GM19467 (cell line): ENCODE data around the gene NHLRC3.
"Not testable (repeated sequence)": the region's sequence is repeated elsewhere in the genome, so short reads cannot be mapped to it uniquely, and the experiment has no call there.

Experiments used
- ATAC-seq: cut with Tn5 transposase; IDR thresholded peaks from one replicate; pipeline ENCODE4 v1.9.1; 2021; ENCODE audit warnings: mild to moderate bottlenecking, moderate library complexity; ENCODE audit not compliant: unreplicated experiment

NHLRC3 gene, protein sequence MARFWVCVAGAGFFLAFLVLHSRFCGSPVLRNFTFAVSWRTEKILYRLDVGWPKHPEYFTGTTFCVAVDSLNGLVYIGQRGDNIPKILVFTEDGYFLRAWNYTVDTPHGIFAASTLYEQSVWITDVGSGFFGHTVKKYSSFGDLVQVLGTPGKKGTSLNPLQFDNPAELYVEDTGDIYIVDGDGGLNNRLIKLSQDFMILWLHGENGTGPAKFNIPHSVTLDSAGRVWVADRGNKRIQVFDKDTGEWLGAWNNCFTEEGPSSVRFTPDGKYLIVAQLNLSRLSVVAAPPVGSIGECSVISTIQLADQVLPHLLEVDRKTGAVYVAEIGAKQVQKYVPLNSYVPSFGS

DNA sequence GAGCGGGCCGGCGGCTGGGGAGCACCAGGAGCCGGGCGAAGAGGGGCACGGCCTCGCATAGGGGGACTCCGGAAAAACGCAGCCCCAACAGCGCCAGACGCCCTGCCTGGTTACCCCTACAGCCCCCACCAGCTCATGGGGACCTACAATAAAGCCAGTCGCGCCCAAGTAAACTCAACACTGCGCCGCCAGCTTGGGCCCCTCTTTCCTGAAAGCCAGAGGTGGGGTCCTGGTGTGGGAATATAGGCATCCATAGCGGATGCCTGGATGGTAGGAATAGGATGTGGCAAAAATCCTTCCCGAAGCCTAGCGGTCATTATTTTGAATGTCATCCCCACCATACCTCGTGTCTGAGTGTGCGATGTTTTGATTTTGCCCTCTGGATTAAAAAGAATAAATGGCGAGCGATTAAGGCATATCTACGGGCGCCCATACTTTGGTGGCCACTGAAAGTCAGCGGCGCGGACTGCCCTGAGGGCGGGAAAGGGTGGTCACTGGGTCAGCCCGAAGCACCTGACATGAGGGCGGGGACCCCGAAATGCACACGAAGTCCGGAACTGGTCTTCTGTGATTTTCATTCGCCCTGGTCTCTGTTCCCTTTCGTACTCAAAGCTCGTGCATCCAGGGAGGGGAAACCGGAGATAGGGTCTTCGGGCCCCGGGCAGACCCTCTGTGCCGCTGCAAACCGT is at the start of gene NHLRC3, which contains the start of gene PROSER1:
NHLRC3 (plus strand) TSS at position 577 of the 689 bp plus-strand sequence. CDS start 184 bp downstream, outside the sequence.
PROSER1 (minus strand) TSS at position 210 of the 689 bp plus-strand sequence. CDS start 847 bp downstream, outside the sequence.
- ATAC-seq: peak; percentile 74

DNA sequence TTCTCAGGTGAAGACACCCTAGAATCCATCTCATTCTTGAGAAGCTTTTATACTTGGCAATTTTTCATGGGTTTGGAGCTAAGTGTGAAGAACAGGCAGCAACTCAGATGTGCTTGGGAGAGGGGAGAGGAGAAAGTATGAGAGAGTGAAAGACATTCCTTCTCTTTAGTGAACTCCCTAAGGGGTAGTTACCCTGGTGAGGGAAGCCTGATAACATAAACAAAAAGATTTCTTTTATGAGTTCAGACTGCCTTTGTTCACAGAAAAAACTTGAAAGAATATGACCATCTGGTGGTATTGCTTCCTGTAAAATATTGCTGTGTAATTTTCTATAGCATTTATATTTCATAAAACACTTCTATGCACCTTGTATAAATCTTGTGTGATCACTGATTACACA is 47.6 kb upstream of the NHLRC3 start, which contains the start of gene STOML3:
STOML3 (minus strand) TSS at position 139 of the 400 bp plus-strand sequence; CDS start at position 29, 110 bp downstream.
- no peak for ATAC-seq

DNA sequence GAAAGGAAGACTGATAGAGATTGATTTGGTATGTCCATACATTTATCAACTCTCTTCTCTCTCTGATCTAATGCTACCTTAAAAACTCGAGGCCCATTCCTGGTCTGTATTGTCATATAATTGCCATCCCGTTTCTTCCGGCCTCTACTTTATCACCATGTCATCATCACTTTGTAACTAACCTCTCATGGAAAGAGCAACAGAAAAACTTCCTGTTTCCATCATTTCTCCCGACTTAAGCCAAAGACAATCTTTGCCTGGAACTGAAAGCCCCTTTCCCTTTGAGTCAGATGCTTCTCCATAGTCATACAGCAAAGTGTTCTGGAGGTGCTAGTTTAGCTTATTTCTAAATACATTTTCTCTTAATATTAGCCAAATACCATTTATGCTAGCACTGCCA is 44.9 kb upstream of the NHLRC3 start:
- ATAC-seq: no peak

DNA sequence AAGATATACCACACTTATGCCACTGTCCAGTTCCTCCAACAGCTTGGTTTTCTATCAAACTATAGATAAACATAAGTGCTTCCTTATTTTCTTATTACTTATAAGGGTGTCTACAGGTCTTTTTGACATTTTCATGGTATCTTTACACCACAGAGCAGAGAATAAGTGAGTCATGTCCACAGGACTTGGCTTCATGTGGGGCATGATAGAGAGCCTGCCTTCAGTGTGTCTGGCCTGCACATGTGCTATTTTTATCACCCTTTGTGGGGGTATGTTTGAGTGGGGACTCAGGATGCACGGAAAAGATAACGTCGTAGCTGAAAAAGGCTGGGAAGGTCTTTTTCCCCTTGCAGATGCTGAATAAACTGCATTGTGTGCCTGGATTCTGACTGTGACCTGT is 39.5 kb upstream of the NHLRC3 start:
- ATAC-seq: no peak

DNA sequence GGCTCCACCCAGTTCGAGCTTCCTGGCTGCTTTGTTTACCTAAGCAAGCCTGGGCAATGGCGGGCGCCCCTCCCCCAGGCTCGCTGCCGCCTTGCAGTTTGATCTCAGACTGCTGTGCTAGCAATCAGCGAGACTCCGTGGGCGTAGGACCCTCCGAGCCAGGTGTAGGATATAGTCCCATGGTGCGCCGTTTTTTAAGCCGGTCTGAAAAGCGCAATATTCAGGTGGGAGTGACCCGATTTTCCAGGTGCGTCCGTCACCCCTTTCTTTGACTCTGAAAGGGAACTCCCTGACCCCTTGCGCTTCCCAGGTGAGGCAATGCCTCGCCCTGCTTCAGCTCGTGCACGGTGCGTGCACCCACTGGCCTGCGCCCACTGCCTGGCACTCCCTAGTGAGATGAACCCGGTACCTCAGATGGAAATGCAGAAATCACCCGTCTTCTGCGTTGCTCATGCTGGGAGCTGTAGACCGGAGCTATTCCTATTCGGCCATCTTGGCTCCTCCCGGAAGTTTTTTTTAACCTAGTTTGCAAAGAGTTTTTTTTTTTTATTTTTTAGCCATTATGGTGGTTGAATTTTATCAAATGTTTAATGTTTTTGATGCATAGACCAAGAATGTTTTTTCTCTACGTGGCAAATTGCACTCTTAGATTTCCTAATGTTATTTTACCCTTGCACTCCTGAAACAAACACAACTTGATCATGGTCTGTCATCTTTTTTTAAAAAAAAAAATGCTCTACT is 31.7 kb upstream of the NHLRC3 start:
- not testable (repeated sequence) for ATAC-seq

DNA sequence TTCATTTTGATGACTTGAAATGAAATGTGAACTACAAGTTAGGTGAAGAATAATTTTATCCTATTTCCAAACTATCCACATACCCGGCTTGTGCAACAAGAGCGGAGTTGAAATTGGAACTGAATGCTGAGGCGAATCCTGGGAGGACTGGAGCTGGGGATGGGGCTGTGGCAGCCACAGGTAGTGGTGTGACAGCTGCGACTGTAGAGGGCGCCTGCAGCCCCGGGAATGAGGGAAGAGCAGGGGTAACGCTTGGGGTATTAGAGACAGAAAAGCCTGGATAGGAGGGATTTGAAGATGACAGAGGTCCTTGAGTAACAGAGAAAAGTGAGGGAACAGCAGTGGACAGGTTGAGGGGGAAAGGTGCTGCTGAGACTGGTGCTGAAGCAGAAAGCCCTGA is 25.6 kb upstream of the NHLRC3 start:
- ATAC-seq: no peak

DNA sequence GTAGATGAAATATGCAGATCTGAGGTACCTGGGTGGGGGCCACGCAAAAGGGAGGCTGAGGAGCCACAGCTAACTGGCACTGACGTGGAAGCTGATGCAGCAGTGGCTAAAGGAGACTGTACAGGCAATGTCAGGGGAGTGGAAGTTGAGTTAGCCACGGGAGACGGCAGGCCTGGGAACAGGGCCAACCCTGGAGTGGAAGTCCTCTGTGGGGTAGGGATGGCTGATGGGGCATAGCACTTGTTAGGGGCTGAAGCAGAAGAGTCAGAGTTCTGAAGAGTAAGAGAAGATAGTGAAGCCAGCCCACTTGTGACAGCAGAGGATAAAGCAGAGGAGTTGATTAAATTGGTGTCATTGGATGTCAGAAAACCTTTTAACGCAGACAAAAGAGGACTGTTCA is 24.8 kb upstream of the NHLRC3 start:
- ATAC-seq: no peak

DNA sequence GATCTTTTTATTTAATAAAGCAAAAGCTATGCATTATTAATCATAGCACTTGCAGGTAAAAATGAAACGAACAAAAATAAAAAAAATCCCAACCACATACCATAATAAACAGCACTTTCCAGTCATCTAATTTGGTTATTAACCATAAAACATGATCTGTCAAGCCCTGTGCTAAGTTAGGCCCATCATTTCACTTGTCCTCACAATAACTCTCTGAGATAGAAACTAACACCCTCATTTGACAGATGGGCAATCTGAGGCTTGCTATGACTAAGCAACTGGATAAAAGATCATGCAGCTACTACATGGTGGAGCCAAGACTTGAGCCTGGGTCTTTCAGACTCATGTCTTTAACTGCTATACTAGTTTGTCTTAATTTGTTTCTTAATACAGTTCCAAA is 22.2 kb upstream of the NHLRC3 start:
- ATAC-seq: peak; percentile 68

DNA sequence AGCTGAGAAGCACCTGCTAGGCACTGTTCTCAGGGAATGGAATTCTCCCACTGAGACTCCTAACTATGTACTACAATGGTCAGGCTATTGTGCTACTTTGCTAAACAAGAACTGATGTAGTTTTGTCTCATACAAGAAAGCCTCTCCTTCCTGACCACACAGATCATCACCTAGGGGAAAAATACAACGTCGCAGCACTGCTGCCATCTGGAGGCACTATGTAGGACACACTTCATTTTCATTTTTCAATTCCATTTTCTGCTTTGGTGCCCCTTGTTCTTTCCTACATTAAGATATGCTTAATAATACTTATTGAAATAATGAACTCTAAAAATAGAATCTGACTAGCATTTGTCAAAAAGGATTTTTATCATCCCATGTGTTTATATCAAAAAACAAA is 21.5 kb upstream of the NHLRC3 start:
- peak; percentile 69 for ATAC-seq

DNA sequence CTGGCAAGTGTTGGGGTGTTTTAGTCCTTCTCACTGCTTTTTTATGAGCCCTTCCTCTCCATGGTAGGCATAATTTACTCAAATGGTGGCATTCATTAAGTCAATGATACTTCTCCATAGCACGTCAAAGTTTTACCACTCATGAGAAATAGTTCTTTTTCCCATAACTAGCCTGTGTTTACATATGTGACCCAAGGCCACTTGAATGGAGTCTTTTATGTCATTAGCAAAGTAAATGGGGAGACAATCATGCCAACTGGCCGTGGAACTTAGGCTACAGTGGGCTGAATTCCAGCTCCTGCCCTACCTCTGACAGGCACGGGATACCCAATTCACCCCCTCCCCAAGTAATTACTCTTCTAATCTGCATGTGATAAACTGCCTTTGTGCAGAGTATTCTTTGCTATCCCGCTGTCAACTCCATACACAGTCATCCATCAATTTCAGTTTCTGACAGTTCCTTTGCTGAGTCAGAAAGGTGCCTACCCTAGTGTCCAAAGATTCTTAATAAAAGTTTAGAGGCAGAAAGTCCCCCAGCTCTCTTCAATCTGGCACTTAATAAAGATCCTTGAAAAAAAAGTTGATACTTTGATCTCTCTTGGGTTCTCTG is 17.3 kb upstream of the NHLRC3 start:
- ATAC-seq: no peak

DNA sequence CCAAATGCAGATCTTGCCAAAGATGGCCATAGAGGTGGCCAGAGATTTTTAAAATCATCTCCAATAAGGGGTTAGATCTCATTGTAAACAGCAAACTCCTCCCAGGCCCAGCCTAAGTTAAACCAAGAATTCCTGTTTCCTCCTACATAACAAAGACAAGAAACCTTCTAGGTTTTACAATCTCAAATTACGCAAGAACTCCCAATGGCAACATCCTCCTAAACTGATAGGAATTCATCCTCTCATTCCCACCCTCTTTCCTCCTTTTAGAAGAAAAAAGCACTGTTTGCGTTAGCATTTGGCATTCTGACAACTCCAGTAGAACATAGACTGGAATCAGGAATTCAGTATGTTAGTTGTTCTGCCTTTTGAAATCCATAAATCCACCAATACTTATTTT is 14.9 kb upstream of the NHLRC3 start:
- no peak for ATAC-seq

DNA sequence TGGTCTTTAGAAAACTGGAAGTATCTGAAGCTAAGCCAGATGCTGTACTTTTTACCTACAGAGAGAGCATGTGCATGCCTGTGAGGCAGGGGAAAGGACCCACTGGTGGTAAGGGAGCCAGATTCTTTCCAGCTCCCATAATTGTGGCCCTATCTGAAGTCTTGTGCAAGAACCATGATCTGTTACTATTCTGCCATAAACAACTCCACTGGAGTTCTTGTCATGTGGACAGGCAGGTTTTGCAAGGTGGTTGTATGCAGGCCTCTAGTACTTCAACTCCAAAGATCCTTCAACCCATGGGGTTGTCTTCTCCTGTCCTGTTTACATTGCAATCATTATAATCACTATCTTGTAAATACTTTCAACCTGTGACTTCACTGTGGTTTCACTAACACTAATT is 14.5 kb upstream of the NHLRC3 start:
- ATAC-seq: no peak

DNA sequence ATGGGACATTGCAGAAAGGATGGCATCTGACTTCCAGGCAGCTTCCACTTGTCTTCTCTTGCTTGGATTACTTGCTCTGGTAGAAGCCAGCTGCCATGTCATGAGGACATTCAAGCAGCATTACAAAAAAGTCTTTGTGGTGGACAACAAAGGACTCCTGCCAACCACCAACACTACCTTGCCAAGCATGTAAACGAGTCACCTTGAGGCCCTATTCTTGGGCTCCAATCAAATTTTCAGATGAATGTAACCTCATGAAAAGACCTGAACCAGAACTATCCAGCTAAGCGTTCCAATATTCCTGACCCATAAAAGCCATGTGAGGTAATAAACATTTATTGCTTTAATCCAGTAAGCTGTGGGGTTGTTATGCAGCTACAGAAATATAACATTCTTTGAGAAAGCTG is 12.8 kb upstream of the NHLRC3 start:
- no peak for ATAC-seq

DNA sequence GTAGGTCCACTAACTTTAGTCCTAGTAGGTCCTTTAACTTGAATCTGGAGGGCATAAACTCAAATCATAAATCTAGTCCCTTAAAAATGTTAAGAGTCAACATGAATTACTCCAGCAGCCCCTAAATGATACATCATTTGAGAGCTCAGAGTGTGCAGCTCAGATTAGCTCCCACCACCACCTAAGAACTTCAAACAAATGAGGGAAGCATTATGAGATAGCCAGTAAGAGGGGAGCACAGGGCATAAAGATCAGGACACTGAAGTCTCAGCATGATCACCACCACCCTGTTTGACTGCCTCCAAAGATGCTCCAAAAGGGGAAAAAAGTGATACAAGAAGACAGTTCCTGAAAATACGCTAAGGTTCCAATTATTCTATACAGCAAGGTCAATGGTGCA is 6.1 kb upstream of the NHLRC3 start:
- ATAC-seq: no peak

DNA sequence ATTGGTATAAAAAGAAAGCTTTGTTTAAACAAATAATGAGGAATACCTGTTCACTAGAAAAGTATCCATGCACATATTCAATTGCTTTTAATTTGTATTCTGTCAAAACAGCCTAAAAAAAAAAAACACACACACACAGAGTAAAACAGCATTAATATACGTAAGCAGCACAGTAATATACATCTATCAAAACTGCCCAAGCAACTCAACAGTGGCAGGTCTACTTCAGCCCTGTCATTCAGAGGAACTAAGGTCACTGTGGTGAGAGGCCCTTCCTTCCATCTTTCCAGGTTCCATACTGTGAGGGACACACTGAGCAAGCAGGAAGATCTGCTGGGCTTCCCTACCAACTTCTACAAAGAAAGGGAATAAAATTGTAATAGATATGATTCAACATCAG is 4.2 kb upstream of the NHLRC3 start:
- no peak for ATAC-seq

DNA sequence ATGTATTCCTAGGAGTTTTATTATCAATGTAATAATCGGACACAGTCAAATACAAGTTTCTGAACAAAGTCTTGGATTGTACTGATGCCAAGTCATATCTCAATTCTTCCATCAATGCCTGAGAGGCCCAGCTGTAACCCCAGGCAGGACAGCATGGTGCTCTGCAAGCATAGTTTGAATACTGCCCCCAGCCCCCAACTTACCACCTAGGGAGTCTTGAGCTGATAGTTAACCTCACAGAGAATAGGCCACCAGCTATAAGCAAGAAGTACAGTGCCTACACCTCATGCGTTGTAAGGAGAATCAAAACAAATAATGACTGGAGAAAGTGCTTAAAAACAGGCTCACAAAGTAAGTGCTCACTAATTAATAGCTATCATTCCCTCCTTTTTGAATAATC is 3.1 kb upstream of the NHLRC3 start:
- ATAC-seq: no peak

DNA sequence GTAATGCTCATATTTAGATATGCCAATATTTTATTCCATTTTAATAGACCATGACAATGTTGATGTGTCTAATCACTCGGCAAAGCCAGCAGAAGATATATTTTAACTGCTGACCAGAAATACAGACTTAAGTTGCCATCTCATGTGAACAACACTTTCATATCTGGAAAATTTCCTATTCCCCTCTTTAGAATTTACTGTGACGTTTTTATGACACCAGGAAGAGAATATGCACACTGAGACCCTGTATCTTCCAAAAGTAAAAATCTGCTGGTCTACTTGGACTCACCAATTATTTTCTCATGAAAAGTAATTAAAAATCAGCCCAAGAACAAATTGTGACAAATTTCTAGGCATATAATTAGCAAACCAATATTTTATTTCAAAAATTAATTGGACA is 2.5 kb upstream of the NHLRC3 start:
- ATAC-seq: no peak

DNA sequence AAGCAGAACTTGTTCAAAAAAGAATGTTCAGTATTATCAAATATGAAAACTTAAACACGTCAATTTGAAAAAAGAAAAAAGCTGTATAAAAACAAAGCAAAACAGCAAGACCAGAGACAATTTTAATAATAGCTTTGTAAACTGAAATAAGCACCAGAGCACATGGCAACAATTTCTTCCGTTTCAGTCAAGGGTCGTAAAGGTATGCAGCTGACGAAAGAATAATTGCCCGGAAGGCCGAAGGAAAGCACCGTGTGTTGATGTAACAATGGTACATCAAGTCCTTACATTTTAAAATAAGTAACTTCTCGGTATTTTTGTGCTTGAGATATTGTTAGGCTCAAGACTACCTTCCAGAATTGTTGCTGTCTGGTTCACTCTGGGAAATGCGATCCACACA is 2.0 kb upstream of the NHLRC3 start:
- no peak for ATAC-seq

DNA sequence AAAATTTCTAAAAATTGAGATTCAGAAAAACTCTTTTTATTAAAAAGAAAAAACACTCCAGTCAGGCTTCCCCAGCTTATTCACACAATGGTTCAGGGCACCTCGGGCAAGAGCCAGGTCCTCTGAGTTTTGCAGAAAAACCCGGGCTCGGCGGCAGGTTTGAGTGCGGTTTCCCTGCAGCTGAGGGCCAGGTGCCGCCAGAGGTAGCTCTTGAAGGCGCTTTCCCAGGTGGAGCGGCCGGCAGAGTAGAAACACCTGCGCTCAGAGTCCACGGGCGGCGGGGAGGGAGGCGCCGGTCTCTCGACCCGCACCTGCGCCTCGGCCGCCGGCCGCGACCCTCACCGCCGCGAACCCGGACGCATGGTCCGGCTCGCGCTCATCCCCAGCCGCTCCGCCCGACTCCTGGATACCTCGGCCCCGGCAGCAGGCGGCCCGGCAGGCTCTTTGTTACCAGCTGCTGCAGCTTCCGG is 811 bp upstream of the NHLRC3 start:
- no peak for ATAC-seq

DNA sequence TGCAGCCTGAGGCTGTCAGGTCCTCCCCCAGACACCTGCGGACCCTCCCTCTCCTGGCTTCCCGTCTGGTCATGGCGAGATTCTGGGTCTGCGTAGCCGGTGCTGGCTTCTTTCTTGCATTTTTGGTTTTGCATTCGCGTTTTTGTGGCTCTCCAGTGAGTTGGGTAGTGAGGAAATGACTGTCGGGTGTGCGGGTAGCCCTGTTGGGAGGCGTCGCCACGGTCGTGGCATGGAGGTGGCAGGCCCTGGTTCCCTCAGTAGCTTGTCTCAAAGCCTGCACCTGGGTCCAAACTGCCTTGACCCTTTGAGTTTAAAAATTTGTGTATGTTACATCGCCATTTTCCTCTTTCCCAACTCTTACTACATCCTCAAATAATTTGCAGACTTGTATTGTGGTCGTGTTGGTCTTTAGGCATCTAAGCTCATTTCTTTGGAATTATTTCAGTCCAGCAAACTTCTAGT is 344 bp downstream of the NHLRC3 start:
- peak; percentile 26 for ATAC-seq

DNA sequence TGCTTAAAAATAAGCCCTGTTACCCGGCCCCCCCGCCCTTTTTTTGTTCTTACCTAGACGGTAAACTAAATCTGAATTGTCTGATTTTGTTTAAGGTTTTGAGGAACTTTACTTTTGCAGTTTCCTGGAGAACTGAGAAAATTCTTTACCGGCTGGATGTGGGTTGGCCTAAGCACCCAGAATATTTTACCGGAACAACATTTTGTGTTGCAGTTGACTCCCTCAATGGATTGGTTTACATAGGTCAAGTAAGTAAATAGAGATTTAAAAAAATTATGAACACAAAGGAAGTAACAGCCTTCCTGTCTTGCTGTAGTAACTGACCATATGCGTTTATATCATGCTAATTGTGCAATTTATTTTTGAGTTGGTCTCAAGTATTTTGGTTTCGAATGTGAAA is 785 bp downstream of the NHLRC3 start:
- no peak for ATAC-seq
